Calu3 (cell line): Measurements from ENCODE around the gene GALE. TPM values are rescaled to one million over a fixed set of nuclear protein-coding genes. Genes with fewer than 3 reads are reported as not detected.
"Not testable (repeated sequence)": the region's sequence is repeated elsewhere in the genome, so short reads cannot be mapped to it uniquely, and the experiment has no call there.

ENCODE experiments used
- BruUV-seq: library from RNA; stranded (reverse); fragments of 400-500 nt; replicated peaks from 2 replicates; lab custom pipeline; 2021; lab: Mats Ljungman, UMichigan
- CTCF ChIA-PET: fragments of 300-600 bp; sonication (Branson Sonifier 250); formaldehyde crosslinking; loops from one replicate; lab custom pipeline; 2022; ENCODE audit warnings: antibody characterized with exemption; lab: Charles Lee
- DNase-seq: peaks from one replicate; pipeline ENCODE4 v3.0.0; 2022
- H3K27ac Mint-ChIP-seq: one replicate; pipeline ENCODE4 v1.8.0; 2022; ENCODE audit warnings: mixed read lengths; ENCODE audit not compliant: unreplicated experiment
- H3K27me3 Mint-ChIP-seq: one replicate; pipeline ENCODE4 v1.8.0; 2022; ENCODE audit warnings: mixed read lengths; ENCODE audit not compliant: unreplicated experiment
- H3K36me3 Mint-ChIP-seq: one replicate; pipeline ENCODE4 v1.8.0; 2022; ENCODE audit warnings: mild to moderate bottlenecking, moderate library complexity, mixed read lengths; ENCODE audit not compliant: insufficient read depth, unreplicated experiment
- H3K4me1 Mint-ChIP-seq: one replicate; pipeline ENCODE4 v1.8.0; 2022; ENCODE audit warnings: mild to moderate bottlenecking, low read depth, mixed read lengths; ENCODE audit not compliant: unreplicated experiment
- H3K4me3 Mint-ChIP-seq: one replicate; pipeline ENCODE4 v1.8.0; 2022; ENCODE audit warnings: mild to moderate bottlenecking, low read depth, moderate library complexity, mixed read lengths; ENCODE audit not compliant: unreplicated experiment
- H3K9me3 Mint-ChIP-seq: one replicate; pipeline ENCODE4 v1.8.0; 2022; ENCODE audit warnings: low read depth, mixed read lengths; ENCODE audit not compliant: unreplicated experiment
- intact Hi-C: fragments of 100-400 bp; cut with micrococcal nuclease; formaldehyde crosslinking; loops from one replicate; pipeline ENCODE4 v1.10.0; 2022; ENCODE audit not compliant: unreplicated experiment
- total RNA-seq: library from RNA; stranded (reverse); gene quantifications from 2 replicates; pipeline ENCODE4 v1.2.3, GENCODE V29; 2022
- TF ChIP-seq, protein P1 (sequence below): fragments of 200-600 bp; IDR thresholded peaks from one replicate; pipeline ENCODE4 v1.8.0; 2022; ENCODE audit warnings: antibody characterized with exemption; ENCODE audit not compliant: unreplicated experiment

GALE gene
- total RNA-seq, 1 experiment from 2014 or later = 76.7 TPM

DNA sequence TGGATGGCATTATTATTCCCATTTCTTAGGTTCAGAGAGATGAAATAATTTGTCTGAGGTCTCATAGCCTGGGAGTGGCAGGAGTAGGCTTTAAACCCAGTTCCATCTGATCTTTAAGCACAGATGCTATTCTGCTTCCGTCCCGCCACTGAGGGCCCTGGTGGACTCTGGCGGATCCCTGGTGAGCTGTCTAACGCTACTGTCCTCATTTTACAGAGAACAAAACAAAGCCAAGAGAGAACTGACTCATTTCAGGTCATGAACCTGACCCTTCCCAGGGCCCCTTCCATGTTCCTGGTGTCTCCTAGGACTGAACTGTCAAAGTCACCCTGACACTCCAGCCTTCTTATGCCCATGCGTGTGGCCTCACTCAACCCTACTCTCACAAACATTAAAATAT, 3.1 kb upstream of the GALE start:
- no peak overlapping the region for H3K4me3 Mint-ChIP-seq

DNA sequence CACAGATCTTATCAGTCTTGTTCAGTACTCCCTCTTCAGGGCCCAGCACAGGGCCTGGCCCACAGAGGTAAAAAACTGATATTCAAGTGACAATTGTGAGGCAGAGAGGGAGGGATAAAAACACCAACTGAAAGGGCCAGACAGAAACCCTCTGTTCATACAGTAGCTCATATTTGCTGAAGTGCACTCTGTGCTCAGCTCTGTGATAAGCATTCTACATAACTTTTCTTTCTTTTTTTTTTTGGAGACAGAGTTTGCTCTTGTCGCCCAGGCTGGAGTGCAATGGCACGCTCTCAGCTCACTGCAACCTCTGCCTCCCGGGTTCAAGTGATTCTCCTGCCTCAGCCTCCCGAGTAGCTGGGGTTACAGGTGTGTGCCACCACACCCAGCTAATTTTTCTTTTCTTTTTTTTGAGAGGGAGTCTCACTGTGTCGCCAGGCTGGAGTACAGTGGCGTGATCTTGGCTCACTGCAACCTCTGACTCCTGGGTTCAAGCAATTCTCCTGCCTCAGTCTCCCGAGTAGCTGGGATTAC, 2.3 kb upstream of the GALE start:
- BruUV-seq, DNase-seq, H3K4me3 Mint-ChIP-seq, H3K27me3 Mint-ChIP-seq, H3K9me3 Mint-ChIP-seq, H3K4me1 Mint-ChIP-seq, H3K27ac Mint-ChIP-seq: not testable (repeated sequence)
- CTCF ChIA-PET = interaction anchor here (1.3 kb wide), 1 partner anchor 25 kb away, joined by 5 read pairs; the partner anchor contains the start of gene PITHD1
- intact Hi-C loops = loop anchor here (10.0 kb wide), 1 partner anchor 342 kb away; the partner anchor contains the start of gene IL22RA1
- H3K36me3 Mint-ChIP-seq = peaks cover 40% of the 10 kb centered on the region

More for the DNA sequence above, 3.1 kb upstream of the GALE start:
- H3K4me1 Mint-ChIP-seq = no peaks in the 10 kb centered on the region
- CTCF ChIA-PET = interaction anchor here (1.3 kb wide), 1 partner anchor 26 kb away, joined by 5 read pairs; the partner anchor contains the start of gene PITHD1
- TF ChIP-seq, protein P1, sequence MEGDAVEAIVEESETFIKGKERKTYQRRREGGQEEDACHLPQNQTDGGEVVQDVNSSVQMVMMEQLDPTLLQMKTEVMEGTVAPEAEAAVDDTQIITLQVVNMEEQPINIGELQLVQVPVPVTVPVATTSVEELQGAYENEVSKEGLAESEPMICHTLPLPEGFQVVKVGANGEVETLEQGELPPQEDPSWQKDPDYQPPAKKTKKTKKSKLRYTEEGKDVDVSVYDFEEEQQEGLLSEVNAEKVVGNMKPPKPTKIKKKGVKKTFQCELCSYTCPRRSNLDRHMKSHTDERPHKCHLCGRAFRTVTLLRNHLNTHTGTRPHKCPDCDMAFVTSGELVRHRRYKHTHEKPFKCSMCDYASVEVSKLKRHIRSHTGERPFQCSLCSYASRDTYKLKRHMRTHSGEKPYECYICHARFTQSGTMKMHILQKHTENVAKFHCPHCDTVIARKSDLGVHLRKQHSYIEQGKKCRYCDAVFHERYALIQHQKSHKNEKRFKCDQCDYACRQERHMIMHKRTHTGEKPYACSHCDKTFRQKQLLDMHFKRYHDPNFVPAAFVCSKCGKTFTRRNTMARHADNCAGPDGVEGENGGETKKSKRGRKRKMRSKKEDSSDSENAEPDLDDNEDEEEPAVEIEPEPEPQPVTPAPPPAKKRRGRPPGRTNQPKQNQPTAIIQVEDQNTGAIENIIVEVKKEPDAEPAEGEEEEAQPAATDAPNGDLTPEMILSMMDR = no peak
- BruUV-seq = no TSS peak
- no peak overlapping the region for H3K27ac Mint-ChIP-seq
- DNase-seq = no peak
- no peaks in the 10 kb centered on the region for H3K27me3 Mint-ChIP-seq
- peaks cover 32% of the 10 kb centered on the region for H3K36me3 Mint-ChIP-seq
- H3K9me3 Mint-ChIP-seq = no peaks in the 10 kb centered on the region
- intact Hi-C loops = loop anchor here (10.0 kb wide), 1 partner anchor 341 kb away; the partner anchor contains the start of gene IL22RA1

DNA sequence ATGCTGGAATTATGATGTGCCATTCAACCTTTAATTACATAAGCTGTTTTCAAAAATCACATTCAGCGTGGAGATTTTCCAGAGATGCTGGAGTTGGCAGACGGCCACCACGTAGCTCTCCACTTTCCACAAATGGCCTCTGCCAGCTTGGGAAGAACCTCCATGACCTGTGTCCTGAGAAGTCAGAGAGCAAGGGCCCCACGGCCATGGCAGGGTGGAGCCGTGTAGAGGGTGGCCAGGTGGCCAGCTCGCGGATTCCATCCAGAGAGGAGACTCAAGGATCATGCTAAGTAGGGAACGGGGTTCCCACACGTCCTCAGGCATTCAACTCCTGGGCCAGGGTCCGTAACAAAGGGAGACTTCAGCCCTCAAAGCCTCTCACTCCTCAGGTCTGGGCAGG, 1.3 kb upstream of the GALE start:
- CTCF ChIA-PET = interaction anchor here (0.8 kb wide), 1 partner anchor 30 kb away, joined by 3 read pairs; no protein-coding TSS in a partner anchor
- no peak for DNase-seq
- Mint-ChIP-seq H3K27me3 (no peaks in the 10 kb centered on the region), H3K4me3 (no peak overlapping the region), H3K27ac (peak overlapping the region; percentile 93), H3K9me3 (no peaks in the 10 kb centered on the region), H3K4me1 (no peaks in the 10 kb centered on the region), H3K36me3 (peaks cover 50% of the 10 kb centered on the region)
- intact Hi-C loops = loop anchor here (10.0 kb wide), 1 partner anchor 343 kb away; the partner anchor contains the start of gene IL22RA1
- no TSS peak for BruUV-seq
- TF ChIP-seq, protein P1 = no peak

DNA sequence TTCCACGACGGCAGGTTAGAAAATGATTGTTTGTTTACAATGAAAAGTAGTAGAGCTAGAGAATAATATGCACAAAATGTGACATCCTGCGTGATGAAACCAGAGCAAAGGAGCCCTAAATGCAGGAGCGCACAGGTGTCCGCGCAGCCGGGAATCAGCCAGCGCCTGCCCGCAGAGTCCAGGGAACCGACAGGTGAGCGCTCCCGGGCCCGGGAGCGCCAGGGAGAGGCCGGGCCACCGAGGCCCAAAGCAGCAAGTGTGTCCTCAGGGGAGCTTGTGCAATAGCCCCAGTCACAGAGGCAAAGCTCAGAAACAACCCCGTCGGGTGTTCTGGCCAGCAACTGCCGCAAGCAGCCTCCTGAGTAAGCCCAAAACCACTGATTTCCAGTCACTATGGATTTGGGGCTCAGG, 789 bp upstream of the GALE start:
- no peaks in the 10 kb centered on the region for H3K9me3 Mint-ChIP-seq
- intact Hi-C loops = loop anchor here (10.0 kb wide), 1 partner anchor 343 kb away; the partner anchor contains the start of gene IL22RA1
- no TSS peak for BruUV-seq

More for the DNA sequence above, 789 bp upstream of the GALE start:
- CTCF ChIA-PET = interaction anchor here (0.8 kb wide), 1 partner anchor 30 kb away, joined by 3 read pairs; no protein-coding TSS in a partner anchor
- no peak for DNase-seq
- H3K27me3 Mint-ChIP-seq = no peaks in the 10 kb centered on the region
- TF ChIP-seq, protein P1 = no peak
- H3K36me3 Mint-ChIP-seq = peaks cover 54% of the 10 kb centered on the region
- no peaks in the 10 kb centered on the region for H3K4me1 Mint-ChIP-seq
- peak overlapping the region; percentile 93 for H3K27ac Mint-ChIP-seq
- H3K4me3 Mint-ChIP-seq = peak overlapping the region; percentile 83
